GM21360 (cell line): ENCODE measurements around the gene DRAM1.
"Not testable (repeated sequence)": the region's sequence is repeated elsewhere in the genome, so short reads cannot be mapped to it uniquely, and the experiment has no call there.

Experiments used
- ATAC-seq: cut with Tn5 transposase; IDR thresholded peaks from one replicate; pipeline ENCODE4 v1.9.1; 2021; ENCODE audit warnings: mild to moderate bottlenecking, moderate library complexity; ENCODE audit not compliant: unreplicated experiment

DRAM1 gene

DNA sequence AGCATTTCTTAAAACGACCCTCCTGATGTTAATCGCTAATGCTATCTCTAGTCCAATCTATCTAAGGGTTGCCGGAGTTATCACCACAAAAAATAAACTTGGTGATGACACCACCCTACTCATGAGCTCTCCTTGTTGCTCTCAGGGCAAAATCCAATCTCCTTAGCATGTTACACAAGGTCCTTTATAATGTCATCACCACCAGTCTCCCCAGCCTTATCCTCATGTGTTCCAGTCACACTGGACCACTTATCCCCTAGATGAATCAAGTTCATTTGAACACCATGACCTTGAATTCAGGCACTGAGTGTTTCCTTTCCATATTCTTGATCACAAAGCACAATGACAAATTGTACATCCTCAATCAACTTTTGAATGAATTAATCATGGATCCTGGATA, 19.0 kb upstream of the DRAM1 start:
- no peak for ATAC-seq

DNA sequence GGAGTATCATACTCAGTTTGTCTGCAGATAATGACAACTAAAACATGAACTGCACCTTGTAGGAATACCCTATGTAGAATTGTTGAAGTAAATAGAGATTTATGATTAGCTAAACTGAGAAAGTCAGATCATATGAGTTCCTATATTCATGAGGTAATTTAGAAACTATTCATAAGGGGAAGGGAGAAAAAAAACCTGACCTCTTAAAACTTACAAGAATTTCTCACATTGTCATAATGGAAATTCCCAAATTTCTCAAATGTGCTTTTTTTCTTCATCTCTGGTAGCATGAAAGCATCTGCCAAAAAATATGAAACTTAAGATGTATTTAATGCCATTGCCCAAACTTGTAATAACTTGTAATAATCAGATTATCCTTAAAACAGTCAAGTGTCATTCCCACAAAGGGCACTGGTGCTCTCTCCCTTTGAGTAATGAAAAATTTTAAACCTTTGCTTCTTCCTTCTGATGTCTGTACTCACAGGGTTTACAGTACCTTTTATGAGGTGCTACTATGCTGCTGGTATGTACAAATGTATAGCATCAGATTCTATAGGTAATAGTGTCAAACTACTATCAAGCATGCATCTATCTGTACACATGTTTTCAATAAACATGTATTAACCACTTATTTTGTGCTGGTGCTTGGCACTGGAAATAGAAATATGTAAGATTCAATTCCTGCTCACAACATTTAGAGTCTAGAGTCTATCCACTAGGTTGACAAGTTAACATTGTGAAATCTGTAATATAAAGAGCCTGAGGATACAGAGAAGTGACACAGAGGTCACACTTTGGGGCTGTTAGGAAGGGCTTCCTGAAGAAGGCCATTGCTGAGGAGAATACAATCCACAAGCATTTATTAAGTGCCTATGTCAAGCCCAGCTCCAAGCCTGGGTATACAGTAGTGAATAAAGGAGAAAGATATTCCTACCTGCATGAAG, 17.4 kb upstream of the DRAM1 start:
- ATAC-seq = peak; percentile 39

DNA sequence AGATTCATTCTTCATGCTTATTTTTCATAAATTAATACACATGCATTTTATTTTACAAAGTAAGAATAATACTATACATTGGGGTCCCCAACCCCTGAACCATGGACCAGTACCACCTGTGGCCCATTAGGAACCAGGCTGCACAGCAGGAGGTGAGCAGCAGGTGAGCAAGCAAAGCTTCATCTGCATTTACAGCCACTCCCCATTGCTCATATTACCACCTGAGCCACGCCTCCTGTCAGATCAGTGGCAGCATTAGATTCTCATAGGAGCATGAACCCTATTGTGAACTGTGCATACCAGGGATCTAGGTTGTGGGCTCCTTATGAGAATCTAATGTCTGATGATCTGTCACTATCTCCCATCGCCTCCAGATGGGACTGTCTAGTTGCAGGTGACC, 15.7 kb upstream of the DRAM1 start:
- not testable (repeated sequence) for ATAC-seq

DNA sequence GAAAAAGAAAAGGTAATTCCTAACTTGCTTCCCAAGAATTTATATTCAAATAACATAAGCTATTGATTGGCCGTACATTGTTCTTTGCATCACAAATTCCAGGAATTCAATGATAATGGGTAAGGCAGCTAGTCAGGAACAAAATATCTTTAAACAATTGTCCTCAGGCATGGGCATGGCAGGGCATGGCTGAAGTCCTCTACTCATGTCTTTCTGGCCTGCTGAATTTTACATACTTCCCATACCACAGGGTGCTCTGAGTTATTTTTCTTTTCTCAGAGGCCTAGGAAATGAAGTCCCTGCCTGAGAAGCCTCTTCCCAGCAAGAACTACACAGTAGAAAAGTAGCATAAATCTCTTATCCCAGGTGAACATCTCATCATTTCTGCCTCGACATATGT, 15.1 kb upstream of the DRAM1 start:
- ATAC-seq = no peak

DNA sequence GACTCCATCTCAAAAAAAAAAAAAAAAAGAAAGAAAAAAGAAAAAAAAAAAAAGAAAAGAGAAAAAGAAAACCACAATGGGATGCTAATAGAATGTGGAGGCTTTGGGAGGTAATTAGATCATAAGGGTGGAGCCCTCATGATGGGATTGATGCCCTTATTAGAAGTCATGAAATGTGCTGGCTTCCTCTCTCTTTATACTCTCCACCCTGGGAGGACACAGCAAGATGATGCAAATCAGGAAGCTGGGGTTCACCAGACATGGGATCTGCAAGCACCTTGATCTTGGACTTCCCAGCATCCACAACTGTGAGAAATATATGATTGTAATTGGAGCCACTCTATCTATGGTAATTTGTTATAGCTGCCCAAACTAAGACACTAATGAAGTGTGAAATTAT, 13.4 kb upstream of the DRAM1 start:
- ATAC-seq = no peak

DNA sequence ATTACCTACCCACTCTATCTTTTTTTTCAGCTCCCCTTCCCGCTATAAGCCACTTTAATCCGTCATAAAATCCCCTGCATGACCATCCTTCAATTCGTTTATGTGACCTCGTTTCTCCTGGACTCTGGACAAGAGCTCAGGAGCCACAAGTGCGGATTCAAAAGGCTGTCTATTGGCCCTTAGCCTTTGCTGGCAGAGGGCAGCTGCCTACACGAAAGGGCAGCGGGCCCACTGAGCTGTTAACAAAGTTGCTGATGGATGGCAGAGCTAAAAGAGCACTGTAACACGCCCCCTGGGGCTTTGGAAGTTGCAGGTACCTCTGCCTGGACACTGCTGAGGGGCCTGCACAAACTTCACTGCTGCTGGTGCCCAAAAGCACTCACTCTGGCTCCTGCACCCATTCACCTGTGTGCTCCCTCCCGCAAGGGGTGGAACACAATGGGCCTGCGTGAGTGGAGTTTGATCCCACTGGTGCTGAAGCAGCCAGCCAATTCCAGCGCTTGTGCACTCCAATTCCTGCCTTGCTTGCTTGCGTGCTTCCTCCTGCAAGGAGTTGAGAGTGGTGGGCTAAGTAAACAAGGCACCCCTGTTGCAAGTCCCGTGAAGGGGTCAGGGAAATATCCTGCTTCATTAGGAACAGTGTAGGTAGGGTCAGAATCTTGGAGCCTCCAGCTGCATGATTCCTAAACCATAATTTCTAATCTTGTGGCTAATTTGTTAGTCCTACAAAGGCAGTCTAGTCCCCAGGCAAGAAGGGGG, 10.6 kb upstream of the DRAM1 start:
- no peak for ATAC-seq

DNA sequence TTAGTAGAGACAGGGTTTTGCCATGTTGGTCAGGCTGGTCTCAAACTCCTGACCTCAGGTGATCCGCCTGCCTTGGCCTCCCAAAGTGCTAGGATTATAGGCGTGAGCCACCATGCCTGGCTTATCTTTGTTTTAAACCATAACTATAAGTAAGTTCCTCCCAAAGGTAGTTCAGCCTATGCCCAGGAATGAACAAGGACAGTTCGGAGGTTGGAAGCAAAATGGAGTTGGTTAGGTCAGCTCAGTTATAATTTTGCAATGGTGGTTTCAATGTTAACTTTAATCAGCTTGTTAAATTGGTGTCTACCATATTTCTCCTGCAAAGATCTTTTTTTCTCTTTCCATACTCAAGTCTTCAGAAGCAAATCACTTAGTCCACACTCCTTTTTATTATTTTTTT, 9.8 kb upstream of the DRAM1 start:
- not testable (repeated sequence) for ATAC-seq

DNA sequence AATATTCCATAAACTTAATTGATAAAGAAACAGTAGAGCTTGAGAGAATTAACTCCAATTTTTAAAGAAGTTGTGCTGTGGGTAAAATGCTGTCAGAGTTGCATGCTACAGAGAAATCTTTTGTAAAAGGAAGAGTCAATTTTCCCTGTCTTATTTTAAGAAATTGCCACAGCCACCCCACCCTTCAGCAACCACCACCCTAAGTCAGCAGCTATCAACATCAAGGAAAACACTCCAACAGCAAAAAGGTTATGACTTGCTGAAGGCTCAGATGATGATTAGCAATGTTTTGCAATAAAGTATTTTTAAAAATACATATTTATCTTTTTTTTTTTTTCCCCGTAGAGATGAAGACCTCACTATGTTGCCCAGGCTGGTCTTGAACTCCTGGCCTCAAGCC, 6.5 kb upstream of the DRAM1 start:
- ATAC-seq = no peak

DNA sequence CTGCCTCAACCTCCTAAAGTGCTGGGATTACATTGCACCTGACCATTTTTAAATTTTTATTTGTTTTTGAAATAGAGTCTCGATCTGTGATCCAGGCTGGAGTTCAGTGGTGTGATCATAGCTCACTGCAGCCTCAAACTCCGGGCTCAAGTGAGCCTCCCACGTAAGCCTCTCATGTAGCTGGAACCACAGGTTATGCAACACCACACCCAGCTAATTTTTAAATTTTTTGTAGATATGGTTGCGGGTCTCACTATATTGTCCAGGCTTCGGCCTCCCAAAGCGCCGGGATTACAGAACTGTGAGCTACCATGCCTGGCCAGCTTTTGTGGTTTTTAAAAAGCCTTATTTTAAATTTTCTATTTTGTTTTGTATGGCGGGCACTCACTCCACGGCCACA, 2.2 kb upstream of the DRAM1 start:
- ATAC-seq = no peak

DNA sequence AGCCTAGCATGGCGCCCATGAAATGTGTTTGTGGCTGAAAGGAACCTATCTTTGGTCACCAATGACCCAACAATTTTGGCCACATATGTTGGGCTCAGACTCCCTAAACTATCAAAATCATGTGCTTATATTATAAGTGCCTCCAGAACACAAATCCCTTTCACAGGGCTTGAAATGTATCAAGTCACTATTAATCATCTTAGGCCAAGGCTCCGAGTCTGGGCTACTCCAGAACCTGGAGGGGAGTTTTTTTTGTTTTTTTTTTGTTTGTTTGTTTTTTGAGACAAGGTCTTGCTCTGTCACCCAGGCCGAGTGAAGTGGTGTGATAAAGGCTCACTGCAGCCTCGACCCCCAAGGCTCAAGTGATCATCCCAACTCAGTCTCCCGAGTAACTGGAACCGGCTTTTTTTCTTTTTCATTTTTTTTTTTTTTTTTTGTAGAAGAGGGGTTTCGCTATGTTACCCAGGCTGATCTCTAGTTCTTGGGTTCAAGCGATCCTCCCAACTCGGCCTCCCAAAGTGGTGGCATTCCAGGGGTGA, 989 bp upstream of the DRAM1 start:
- ATAC-seq = no peak

DNA sequence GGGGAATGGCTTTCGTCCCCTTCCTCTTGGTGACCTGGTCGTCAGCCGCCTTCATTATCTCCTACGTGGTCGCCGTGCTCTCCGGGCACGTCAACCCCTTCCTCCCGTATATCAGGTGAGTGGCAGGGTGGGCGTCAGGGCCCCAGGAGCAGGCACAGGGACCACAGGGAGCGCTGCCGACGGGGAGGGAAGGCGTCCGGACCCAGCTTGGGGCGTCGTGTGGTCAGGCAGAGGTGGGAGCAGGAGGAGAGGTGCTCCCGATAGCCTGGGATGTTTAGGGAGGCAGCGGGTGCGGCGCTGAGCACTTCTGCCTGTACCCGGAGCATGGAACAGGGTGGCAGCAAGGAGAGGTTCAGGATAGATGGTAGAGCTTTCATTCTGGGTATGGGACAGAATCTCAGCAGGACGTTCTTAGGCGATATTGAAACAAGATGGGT, 444 bp downstream of the DRAM1 start:
- ATAC-seq = peak; percentile 17

DNA sequence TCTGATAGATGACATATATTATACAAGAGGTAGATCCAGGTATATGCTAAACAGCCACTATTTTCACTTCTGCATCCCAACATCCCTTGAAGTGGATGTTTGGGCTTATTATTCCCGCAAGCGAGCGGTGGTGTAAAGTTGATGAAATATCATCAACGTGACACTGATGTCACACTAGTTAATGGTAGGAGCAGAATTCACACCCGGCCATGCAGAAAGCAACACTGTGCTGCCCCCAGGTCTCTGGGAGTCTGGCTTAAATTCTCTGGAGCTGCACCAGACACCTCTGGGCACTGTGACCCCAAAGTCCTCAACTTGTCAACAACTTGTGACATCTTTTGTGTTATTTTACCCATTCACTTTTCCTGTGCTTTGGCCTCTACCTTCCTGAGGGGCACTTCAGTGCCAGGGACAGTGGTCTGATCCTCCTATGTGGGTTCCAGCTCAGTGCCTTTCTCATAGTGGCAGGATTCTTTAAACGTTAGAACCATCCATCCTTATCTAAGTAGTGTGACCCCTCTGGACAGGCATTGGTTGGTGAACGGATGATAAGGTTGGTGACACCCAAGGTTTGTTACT, 952 bp downstream of the DRAM1 start:
- no peak for ATAC-seq

DNA sequence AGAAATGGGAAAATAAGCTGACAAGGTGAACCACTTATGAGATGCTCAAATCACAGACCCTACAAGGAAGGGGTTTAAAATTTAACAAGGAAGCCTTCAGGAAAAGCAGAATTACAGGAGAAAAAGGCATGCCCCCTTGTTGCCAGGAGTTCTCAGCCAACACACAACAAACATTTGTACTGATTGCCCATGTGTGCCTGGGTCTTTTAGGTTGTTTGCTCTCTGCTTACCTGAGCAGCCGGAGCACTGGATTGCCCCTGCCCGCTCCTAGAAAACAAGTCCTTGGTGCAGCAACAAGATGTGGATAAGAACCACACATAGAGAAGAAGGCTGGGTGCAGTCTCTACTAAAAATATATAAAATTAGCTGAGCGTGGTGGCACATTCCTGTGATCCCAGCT, 3.4 kb downstream of the DRAM1 start:
- no peak for ATAC-seq

DNA sequence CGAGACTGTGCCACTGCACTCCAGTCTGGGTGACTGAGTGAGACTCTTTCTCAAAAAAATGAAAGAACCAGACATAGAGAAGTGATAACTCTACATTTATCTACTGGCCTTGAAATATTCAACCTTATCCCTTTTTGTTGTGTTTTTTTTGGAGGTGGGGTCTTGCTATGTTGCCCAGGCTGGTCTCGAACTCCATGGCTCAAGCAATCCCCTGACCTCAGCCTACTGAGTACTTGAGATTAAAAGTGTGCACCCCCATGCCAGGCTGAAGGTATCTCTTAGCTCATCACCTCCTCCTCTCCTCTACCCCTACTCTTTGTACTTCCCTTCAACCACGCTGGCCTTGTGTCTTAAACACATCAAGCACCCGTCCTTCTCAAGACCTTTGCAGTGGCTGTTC, 3.8 kb downstream of the DRAM1 start:
- ATAC-seq = no peak

DNA sequence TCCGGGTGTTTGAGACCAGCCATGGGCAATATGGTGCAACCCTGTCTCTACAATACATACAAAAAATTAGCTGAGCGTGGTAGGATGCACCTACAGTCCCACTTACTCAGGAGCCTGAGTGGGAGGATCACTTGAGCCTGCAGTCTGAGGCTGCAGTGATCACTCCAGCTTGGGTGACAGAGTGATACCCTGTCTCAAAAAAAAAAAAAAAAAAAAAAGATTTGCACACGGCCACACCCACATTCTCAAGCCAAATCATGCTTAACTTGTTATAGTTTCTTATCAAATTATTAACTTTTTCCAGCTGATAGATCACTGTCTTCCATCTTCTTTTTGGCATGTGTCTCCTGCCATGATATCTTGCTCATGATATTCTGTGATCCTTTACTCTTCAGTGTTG, 6.8 kb downstream of the DRAM1 start:
- no peak for ATAC-seq

DNA sequence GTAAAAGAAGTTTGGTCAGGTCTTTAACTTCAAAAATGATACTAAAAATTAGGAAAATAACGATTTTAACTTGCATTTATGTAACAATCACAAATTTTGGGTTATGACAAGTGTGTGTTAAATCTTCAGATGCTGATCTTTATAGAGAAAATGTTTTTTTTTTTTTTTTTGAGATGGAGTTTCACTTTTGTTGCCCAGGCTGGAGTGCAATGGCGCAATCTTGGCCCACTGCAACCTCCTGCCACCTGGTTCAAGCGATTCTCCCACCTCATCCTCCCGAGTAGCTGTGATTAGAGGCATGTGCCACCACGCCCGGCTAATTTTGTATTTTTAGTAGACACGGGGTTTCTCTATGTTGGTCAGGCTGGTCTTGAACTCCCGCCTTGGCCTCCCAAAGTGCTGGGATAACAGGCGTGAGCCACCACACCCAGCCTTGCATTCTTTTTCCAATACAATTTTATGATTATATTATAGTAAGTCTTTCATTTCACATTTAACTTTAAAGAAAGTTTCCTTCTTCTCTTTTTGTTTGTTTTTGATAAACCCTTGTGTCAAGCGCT, 7.5 kb downstream of the DRAM1 start:
- ATAC-seq = not testable (repeated sequence)

DNA sequence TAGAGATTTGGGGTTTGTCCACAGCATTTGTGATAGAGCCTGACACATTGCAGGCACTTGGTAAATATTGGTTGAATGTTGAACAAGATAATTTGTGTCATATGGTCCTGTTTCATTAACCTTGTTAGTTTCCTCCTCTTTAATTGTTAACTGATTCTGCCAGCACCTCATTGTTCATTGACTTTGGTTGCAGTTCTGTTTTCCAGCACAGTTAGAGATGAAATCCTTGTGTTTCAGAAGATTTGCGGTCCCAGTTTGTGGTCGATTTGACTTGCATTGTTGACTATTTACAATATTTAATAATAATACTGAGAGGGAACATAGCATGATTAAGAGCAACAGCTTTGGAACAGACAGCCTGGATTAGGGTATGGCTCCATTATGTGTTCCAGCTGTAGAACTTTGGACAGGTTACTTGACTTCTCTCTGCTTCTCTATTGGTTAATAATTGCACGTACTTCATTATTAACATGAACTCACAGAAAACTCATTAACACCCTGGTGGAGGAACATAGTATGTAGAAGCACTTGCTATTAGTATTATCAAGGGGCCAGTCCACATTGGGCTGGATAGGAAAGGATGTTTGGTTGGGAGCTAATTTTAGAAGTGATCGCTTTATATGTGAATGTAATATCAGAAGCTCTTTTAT, 8.7 kb downstream of the DRAM1 start:
- no peak for ATAC-seq

DNA sequence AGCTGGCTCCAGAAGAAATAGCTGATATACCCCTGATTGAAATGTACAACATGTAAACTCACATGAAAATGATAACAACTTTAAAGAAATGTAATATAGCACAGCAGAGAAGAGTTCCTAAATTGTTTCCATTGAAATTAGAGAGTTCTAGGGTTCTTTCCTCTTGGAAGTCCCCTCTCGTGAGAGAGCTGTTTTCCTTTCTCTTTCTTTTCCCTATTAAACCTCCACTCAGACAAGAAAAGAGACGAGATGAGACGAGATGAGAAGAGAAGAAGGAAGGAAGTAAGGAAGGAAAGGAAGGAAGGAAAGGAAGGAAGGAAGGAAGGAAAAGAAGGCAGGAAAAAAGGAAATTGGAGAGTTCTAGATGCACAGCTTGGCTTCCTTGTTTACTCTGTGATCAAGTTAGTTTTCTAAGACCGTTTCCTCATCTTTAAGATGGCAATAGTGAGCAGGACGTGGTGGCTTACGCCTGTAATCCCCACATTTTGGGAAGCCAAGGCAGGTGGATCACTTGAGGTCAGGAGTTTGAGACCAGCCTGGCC, 11.9 kb downstream of the DRAM1 start:
- no peak for ATAC-seq

DNA sequence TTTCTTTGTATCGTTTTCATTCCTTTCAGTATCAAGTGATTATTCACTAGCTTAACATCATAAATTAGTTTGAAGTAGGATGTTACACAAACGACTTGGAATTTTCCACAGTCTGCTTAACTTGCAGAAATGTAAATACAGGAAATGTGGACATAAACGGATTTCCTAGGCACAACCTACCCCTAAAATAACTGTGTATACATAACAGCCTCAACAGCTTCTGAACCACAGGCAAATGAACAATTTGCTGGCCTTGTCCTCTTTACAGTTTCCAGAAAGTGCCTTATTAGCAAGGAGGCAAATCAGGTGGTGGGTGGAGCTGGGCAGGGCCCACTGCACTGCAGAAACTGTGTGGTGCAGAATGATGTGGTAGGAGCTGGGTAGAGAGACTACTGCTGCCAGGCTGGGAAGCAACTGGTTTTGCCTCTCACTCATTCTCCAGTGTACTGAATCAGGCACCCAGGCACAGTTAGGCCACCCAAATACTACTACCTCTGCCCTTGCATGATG, 14.1 kb downstream of the DRAM1 start:
- peak; percentile 80 for ATAC-seq

DNA sequence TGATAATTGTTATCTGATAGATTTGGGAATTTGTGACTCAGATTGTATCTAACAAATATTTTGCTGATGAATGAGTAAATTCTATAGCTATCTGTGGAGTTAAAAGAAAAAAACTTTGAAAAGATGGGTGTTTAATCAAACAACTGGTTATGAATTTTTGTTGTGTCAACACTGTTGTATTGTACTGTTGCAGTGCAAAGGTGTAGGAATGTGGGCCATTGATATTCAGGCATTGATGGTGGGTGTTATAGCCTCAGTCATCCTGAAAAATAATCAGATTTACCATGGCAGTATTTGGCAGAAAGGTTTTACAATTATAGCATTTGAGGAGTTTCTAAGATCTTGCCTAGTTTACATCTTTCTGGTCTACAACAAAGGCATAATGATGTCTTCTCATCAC, 15.4 kb downstream of the DRAM1 start:
- no peak for ATAC-seq
